ENCODE measurements around the gene SORD.

SORD gene

DNA sequence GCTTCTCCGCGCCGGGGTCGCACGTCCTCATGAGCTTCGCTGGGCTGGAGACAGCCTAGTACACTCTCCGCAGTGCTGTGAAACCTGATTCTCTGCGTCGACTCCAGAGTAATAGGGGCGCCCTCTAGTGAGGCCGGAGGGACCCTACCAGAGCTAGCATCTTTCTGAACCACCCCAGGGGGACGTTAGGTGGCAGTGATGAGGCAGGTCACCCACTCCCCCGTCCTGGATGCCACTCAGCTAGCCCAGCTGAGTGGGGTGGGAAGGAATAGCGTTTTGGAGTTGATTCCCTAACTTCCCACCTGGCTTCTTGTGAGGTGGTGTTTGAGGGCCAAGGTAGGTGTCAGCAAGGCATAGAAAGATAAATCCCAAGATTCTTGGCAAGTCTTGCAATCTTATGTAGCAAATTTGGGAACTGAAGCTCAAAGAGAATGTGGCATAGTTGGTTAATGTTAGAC, 95.2 kb downstream of the SORD start:
- peak; percentile 92 for DNase-seq

DNA sequence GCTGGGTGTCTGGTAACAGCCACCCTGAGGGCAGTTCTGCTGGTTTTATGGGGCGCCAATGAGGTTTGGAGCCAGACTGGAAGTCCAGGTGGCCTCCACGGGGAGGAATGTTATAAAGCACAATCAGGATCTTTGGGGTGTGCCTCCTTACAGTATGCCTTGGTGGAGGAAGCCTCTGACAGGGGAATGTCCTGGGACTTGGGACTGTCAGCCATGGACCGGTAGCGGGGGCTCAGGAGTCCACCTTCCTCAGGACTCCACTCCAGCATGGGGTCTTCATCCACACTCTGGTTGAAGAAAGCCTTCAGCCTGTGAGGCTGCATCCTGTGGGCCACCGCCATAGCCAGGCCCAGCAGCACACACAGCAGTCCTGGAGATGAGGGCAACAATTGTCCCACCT, 96.0 kb downstream of the SORD start:
- no peak for DNase-seq

DNA sequence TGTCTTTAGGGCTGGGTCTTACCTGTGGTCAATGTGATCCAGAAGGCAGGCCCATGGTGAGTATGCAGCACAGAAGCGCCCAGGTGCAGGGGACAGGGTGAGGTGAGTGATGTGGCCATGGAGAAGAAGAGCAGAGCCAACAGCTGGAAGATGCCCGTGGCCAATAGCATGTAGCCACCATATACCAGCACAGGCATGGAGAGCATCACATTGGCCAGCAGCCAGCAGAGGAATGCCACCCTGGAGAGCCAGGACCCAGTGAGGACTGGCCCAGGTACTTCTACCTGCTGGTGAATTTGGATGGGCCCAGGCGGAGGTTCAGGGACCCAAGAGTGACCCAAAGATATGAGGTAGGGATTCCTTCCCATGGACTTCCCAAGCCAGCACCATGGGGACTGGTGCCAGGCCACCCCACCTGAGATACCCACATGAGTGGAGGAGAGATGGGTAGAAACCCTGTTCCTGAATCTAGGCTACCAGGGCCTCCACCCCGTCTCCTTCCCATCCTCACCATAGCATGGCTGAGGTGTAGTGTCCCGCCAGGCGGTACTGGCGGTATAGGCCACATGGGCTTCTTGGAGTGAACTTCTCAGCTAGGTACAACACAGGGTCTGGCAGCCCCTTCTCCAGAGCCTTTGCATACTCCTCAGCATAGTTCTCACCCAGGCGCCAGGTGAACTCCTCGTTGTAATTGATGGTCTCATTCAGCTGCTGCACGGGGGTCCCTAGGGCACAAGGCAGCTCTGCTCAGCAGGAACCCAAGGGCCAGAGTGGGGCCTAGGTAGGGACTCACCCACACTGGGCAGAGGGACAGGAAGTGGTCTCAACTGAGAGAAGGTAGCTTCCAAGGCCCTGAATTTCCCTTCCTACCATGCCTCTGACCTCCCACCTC, 97.3 kb downstream of the SORD start:
- DNase-seq = no peak

GRCh38 chr15:45121020-45121419, 98.0 kb downstream of the SORD start:
- no peak for DNase-seq

DNA sequence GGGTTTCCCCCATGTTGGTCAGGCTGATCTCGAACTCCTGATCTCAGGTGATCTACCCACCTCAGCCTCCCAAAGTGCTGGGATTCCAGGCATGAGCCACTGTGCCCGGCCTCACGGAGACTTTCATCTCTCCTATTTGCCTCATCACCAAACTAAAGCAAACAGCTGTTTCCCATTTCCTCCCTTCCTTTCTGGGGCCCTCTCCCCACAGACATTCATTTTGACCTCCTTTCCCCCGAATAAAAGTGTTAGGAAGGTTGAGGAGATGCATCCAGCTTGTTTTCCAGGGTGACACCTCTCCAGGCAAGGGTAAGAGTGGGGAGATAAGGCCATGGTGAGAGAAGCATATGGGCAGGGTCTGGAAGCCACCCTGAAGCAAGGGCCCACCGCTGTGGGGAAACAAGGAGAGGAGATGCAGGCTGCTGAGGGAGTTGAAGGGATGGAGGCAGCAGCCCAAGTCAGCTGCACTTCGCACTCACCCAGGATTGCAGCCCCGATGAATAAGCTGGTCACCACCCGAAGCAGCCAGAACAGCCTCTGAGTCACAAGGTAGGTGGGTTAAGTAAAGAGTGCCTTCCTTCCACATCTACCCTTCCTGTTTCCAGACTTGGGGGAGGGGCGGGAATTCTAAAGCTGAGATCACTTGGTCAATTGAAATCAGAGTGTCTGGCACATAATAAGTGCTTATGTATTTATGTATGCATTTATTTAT, 98.9 kb downstream of the SORD start:
- no peak for DNase-seq

- no peak for DNase-seq
Measured at GRCh38 chr15:45122719-45123118, 99.7 kb downstream of the SORD start.

DNA sequence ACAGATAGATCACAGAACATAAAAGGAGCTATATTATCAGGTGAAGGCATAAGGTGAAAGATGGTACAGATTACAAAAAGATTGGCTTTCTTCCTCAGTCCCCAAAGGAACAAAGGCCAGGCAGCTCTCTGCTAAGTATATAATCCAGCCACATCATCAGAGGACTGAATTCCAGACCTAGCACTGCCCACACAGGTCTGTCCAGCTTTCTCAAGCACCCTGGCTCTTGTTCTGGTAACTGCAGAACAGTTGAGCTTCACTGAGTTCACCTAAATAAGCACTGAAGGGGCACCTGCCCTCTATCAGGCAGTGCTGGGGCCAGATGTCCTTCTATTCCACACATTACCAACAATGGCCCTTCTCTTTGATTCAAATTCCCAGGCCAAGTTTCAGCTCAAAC, 100.4 kb downstream of the SORD start:
- DNase-seq = no peak

DNA sequence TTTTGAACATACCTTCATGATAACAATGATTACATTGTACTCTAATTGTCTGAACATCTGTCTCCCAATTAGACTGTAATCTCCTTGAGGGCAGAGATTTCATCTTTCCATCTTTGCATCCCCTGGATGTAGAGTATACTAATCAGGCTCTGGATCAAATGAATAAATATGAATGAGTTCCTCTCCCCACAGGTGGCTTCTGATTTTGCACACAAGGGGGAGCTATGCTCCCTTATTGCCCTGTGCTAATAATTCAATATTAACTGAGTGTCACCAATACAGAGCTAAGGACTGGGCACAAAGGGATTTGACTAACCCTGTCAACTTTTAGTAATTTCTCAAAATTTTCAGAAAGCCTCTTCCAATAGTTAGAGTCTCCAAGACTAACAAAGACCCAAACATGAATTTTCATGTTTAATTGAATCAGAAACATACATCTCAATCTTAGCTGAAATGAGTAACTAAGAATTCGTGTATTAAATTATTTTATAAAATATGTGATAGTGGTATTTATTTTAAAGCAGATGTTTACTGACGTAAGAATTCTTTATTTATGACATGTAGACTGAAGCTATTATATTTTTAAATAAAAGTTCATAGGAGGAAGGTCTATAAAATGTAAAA, 103.7 kb downstream of the SORD start:
- DNase-seq = peak; percentile 44

Data from NCI-H1436 (cell line).